ENCODE data around the gene NRTN. TPM values are rescaled to one million over a fixed set of nuclear protein-coding genes. Genes with fewer than 3 reads are reported as not detected.
"Not testable (repeated sequence)": the region's sequence is repeated elsewhere in the genome, so short reads cannot be mapped to it uniquely, and the experiment has no call there.

Gene NRTN
- total RNA-seq, 1 experiment from 2014 or later = 0.80 TPM

- H3K9me3 ChIP-seq (ENCODE audit: control insufficient read depth, insufficient read depth, low read depth, low read length); ATAC-seq; POLR2A ChIA-PET; H3K27ac ChIP-seq (ENCODE audit: low read length); in situ Hi-C loops (cut with HindIII; ENCODE audit: low pct_unique_long_range_greater_than_20kb, low sequenced_read_pairs); H3K36me3 ChIP-seq (ENCODE audit: control insufficient read depth, insufficient read depth, low read length); DNase-seq (ENCODE audit: low read depth, low spot score); H3K4me3 ChIP-seq (ENCODE audit: low read depth in 2 of 2, low read length in 2 of 2); H3K27me3 ChIP-seq (ENCODE audit: control insufficient read depth, insufficient read depth, low read length); CTCF ChIA-PET; H3K4me1 ChIP-seq (ENCODE audit: control insufficient read depth, insufficient read depth, low read length); intact Hi-C loops (cut with micrococcal nuclease; ENCODE audit: unreplicated experiment); BruUV-seq (replicated peaks): not testable (repeated sequence)
Observed at GRCh38 chr19:5848621-5849020, 43.8 kb downstream of the NRTN start.

GRCh38 chr19:5850189-5850588, 45.3 kb downstream of the NRTN start:
- in situ Hi-C loops (cut with HindIII; ENCODE audit: low pct_unique_long_range_greater_than_20kb, low sequenced_read_pairs) = no loop called here
- BruUV-seq (replicated peaks) = no TSS peak
- ChIA-PET CTCF (no interaction called here), POLR2A (no interaction called here)
- no peak overlapping the region for H3K4me3 ChIP-seq (ENCODE audit: low read depth in 2 of 2, low read length in 2 of 2)
- DNase-seq (ENCODE audit: low read depth, low spot score) (no peak), ATAC-seq (no peak)
- H3K27ac ChIP-seq (ENCODE audit: low read length) = no peak overlapping the region
- H3K9me3 ChIP-seq (ENCODE audit: control insufficient read depth, insufficient read depth, low read depth, low read length) = no peaks in the 10 kb centered on the region
- TF ChIP-seq SIN3A (IDR thresholded peaks at IDR 0.05; ENCODE audit: borderline replicate concordance, insufficient read depth, low read depth, low read length) = no peak
- TF ChIP-seq REST (IDR thresholded peaks at IDR 0.05; ENCODE audit: insufficient read depth in 1 of 2, low read depth in 2 of 2, low read length in 1 of 2) = no peak
- no peak for TF ChIP-seq TCF7L2 (IDR thresholded peaks at IDR 0.05; ENCODE audit: low read depth, low read length)
- no peak for TF ChIP-seq CTCF (IDR thresholded peaks at IDR 0.05)
- TF ChIP-seq POLR2AphosphoS5 (IDR thresholded peaks at IDR 0.05; ENCODE audit: low read depth, low read length) = no peak
- H3K4me1 ChIP-seq (ENCODE audit: control insufficient read depth, insufficient read depth, low read length) = no peaks in the 10 kb centered on the region
- intact Hi-C loops (cut with micrococcal nuclease; ENCODE audit: unreplicated experiment) = no loop called here
- H3K27me3 ChIP-seq (ENCODE audit: control insufficient read depth, insufficient read depth, low read length) = no peaks in the 10 kb centered on the region
- H3K36me3 ChIP-seq (ENCODE audit: control insufficient read depth, insufficient read depth, low read length) = no peaks in the 10 kb centered on the region

- ATAC-seq = no peak
- in situ Hi-C loops (cut with HindIII; ENCODE audit: low pct_unique_long_range_greater_than_20kb, low sequenced_read_pairs) = no loop called here
Observed at GRCh38 chr19:5850743-5851293, 46.0 kb downstream of the NRTN start.

More at GRCh38 chr19:5850743-5851293, 46.0 kb downstream of the NRTN start:
- DNase-seq (ENCODE audit: low read depth, low spot score) = no peak
- no TSS peak for BruUV-seq (replicated peaks)
- H3K4me1 ChIP-seq (ENCODE audit: control insufficient read depth, insufficient read depth, low read length) = no peaks in the 10 kb centered on the region
- ChIA-PET POLR2A (no interaction called here), CTCF (no interaction called here)
- no peak for TF ChIP-seq TCF7L2 (IDR thresholded peaks at IDR 0.05; ENCODE audit: low read depth, low read length)
- no peak for TF ChIP-seq CTCF (IDR thresholded peaks at IDR 0.05)
- TF ChIP-seq REST (IDR thresholded peaks at IDR 0.05; ENCODE audit: insufficient read depth in 1 of 2, low read depth in 2 of 2, low read length in 1 of 2) = no peak
- no peak for TF ChIP-seq POLR2AphosphoS5 (IDR thresholded peaks at IDR 0.05; ENCODE audit: low read depth, low read length)
- no peak for TF ChIP-seq SIN3A (IDR thresholded peaks at IDR 0.05; ENCODE audit: borderline replicate concordance, insufficient read depth, low read depth, low read length)
- H3K4me3 ChIP-seq (ENCODE audit: low read depth in 2 of 2, low read length in 2 of 2) = no peak overlapping the region
- H3K36me3 ChIP-seq (ENCODE audit: control insufficient read depth, insufficient read depth, low read length) = no peaks in the 10 kb centered on the region
- no peaks in the 10 kb centered on the region for H3K27me3 ChIP-seq (ENCODE audit: control insufficient read depth, insufficient read depth, low read length)
- H3K9me3 ChIP-seq (ENCODE audit: control insufficient read depth, insufficient read depth, low read depth, low read length) = no peaks in the 10 kb centered on the region
- H3K27ac ChIP-seq (ENCODE audit: low read length) = no peak overlapping the region
- intact Hi-C loops (cut with micrococcal nuclease; ENCODE audit: unreplicated experiment) = no loop called here
